ENCODE measurements around the gene BEST1.
"Not testable (repeated sequence)": the region's sequence is repeated elsewhere in the genome, so short reads cannot be mapped to it uniquely, and the experiment has no call there.

BEST1 gene

DNA sequence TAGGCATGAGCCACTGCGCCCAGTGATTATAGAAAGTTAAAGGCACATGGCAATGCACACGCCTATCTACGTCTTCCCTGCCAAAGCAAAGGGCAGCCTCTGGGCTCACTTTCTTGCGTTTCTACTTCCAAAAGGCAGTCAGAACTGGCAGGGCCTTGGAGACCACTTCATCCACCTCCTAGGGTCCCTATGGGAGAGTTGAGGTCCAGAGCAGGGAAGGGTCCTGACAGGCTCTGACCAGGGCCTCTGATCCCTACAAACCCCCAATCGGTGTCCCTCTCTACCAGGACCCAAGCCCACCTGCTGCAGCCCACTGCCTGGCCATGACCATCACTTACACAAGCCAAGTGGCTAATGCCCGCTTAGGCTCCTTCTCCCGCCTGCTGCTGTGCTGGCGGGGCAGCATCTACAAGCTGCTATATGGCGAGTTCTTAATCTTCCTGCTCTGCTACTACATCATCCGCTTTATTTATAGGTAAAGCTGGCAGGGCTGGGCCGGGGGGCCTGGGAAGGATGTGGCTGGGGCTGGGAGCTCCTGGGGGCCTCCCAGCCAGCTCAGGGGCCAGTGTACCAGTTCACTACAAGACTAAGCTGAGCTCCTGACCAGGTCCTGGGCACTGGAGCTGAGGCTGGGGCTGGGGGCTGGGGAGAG lies 1.5 kb downstream of the BEST1 start:
- H3K79me2 ChIP-seq (ENCODE audit: insufficient read depth, low read length): no peaks in the 10 kb centered on the region
- no peak overlapping the region for H3K4me2 ChIP-seq (ENCODE audit: insufficient read depth, low read length)
- H3K4me1 ChIP-seq (ENCODE audit: insufficient read depth, low read length): peaks cover 8% of the 10 kb centered on the region; the same call in 1 of the 2 replicates
- TF ChIP-seq CTCF (IDR thresholded peaks at IDR 0.05; ENCODE audit: borderline replicate concordance, extremely low read depth, low read length, poor library complexity, severe bottlenecking): no peak
- TF ChIP-seq EZH2 (IDR thresholded peaks at IDR 0.05; ENCODE audit: borderline replicate concordance, low read depth, low read length, severe bottlenecking): no peak
- no peaks in the 10 kb centered on the region for H3K36me3 ChIP-seq (ENCODE audit: insufficient read depth, low read length)
- H3K9me3 ChIP-seq (ENCODE audit: insufficient read depth, low read length, severe bottlenecking): no peaks in the 10 kb centered on the region
- no peak overlapping the region for H2AFZ ChIP-seq (ENCODE audit: low read depth, low read length)
- no peaks in the 10 kb centered on the region for H4K20me1 ChIP-seq (ENCODE audit: insufficient read depth, low read length)
- no peaks in the 10 kb centered on the region for H3K27me3 ChIP-seq (ENCODE audit: insufficient read depth, low read length, poor library complexity)
- no peak overlapping the region for H3K9ac ChIP-seq (ENCODE audit: low read depth, low read length)
- H3K4me3 ChIP-seq (ENCODE audit: low read depth in 1 of 2, low read length in 2 of 2): no peak overlapping the region
- DNase-seq (no peak), ATAC-seq (ENCODE audit: insufficient read depth, low read depth) (no peak)
- H3K27ac ChIP-seq (ENCODE audit: low read length): no peak overlapping the region

GRCh38 chr11:61952882-61953281 lies 2.7 kb downstream of the BEST1 start:
- no peak for TF ChIP-seq EZH2 (IDR thresholded peaks at IDR 0.05; ENCODE audit: borderline replicate concordance, low read depth, low read length, severe bottlenecking)
- no peaks in the 10 kb centered on the region for H4K20me1 ChIP-seq (ENCODE audit: insufficient read depth, low read length)
- H2AFZ ChIP-seq (ENCODE audit: low read depth, low read length): no peak overlapping the region
- H3K27me3 ChIP-seq (ENCODE audit: insufficient read depth, low read length, poor library complexity): no peaks in the 10 kb centered on the region
- no peak for ATAC-seq (ENCODE audit: insufficient read depth, low read depth)
- H3K4me2 ChIP-seq (ENCODE audit: insufficient read depth, low read length): no peak overlapping the region
- H3K27ac ChIP-seq (ENCODE audit: low read length): no peak overlapping the region
- H3K4me3 ChIP-seq (ENCODE audit: low read depth in 1 of 2, low read length in 2 of 2): no peak overlapping the region
- no peak overlapping the region for H3K9ac ChIP-seq (ENCODE audit: low read depth, low read length)
- H3K79me2 ChIP-seq (ENCODE audit: insufficient read depth, low read length): no peaks in the 10 kb centered on the region
- DNase-seq: no peak
- peaks cover 8% of the 10 kb centered on the region; the same call in 1 of the 2 replicates for H3K4me1 ChIP-seq (ENCODE audit: insufficient read depth, low read length)
- no peaks in the 10 kb centered on the region for H3K36me3 ChIP-seq (ENCODE audit: insufficient read depth, low read length)
- H3K9me3 ChIP-seq (ENCODE audit: insufficient read depth, low read length, severe bottlenecking): no peaks in the 10 kb centered on the region

DNA sequence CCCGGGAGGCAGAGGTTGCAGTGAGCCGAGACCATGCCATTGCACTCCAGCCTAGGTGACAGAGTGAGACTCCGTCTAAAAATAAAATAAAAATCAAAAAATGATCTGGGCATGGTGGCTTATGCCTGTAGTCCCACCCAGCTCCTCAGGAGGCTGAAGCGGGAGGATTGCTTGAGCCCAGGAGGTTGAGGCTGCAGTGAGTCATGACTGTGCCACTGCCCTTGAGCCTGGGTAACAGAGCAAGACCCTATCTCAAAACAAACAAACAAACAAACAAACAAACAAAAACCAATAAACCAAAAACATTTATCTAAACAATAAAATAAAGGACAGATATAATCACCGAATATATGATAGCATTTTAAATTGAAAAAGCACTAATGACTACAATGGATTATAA lies 3.5 kb downstream of the BEST1 start:
- ATAC-seq (ENCODE audit: insufficient read depth, low read depth); H3K4me1 ChIP-seq (ENCODE audit: insufficient read depth, low read length); H3K27ac ChIP-seq (ENCODE audit: low read length); H3K4me3 ChIP-seq (ENCODE audit: low read depth in 1 of 2, low read length in 2 of 2); H3K36me3 ChIP-seq (ENCODE audit: insufficient read depth, low read length); H3K79me2 ChIP-seq (ENCODE audit: insufficient read depth, low read length); DNase-seq; H3K4me2 ChIP-seq (ENCODE audit: insufficient read depth, low read length); H3K27me3 ChIP-seq (ENCODE audit: insufficient read depth, low read length, poor library complexity); H3K9me3 ChIP-seq (ENCODE audit: insufficient read depth, low read length, severe bottlenecking); H4K20me1 ChIP-seq (ENCODE audit: insufficient read depth, low read length); H2AFZ ChIP-seq (ENCODE audit: low read depth, low read length); H3K9ac ChIP-seq (ENCODE audit: low read depth, low read length): not testable (repeated sequence)

DNA sequence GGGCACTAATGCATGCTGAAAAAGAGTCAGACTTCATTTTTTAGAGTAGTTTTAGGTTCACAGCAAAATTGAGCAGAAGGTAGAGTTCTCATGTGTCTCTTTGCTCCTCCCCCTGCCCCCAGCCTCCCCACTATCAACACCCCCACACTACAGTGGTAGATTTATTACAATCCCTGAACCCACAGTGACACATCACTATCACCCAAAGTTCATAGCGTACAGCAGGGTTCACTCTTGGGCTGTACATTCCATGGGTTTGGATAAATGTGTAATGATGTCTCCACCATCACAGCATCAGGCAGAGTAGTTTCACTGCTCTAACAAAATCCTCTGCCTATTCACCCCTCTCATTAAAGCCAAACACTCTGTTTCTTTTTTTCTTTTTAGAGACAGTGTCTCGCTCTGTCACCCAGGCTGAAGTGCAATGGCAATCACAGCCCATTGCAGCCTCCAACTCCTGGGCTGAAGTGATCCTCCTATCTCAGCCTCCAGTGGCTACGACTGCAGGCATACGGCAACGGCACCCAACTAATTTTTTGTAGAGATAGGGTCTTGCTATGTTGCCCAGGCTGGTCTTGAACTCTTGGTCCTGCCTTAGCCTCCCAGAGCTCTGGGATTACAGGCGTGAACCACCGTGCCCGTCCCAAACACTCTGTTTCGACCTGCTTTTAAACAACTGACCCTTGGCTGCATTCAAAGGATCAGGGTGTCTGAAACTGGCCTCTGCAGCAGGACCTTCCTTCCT lies 4.1 kb downstream of the BEST1 start:
- H3K79me2 ChIP-seq (ENCODE audit: insufficient read depth, low read length): no peaks in the 10 kb centered on the region
- no peak for ATAC-seq (ENCODE audit: insufficient read depth, low read depth)
- no peaks in the 10 kb centered on the region for H3K9me3 ChIP-seq (ENCODE audit: insufficient read depth, low read length, severe bottlenecking)
- TF ChIP-seq CTCF (IDR thresholded peaks at IDR 0.05; ENCODE audit: borderline replicate concordance, extremely low read depth, low read length, poor library complexity, severe bottlenecking) (no peak), EZH2 (IDR thresholded peaks at IDR 0.05; ENCODE audit: borderline replicate concordance, low read depth, low read length, severe bottlenecking) (no peak)
- H3K36me3 ChIP-seq (ENCODE audit: insufficient read depth, low read length): no peaks in the 10 kb centered on the region
- H3K4me2 ChIP-seq (ENCODE audit: insufficient read depth, low read length): no peak overlapping the region
- H3K4me3 ChIP-seq (ENCODE audit: low read depth in 1 of 2, low read length in 2 of 2): no peak overlapping the region
- H3K4me1 ChIP-seq (ENCODE audit: insufficient read depth, low read length): peaks cover 8% of the 10 kb centered on the region; the same call in 1 of the 2 replicates
- no peaks in the 10 kb centered on the region for H4K20me1 ChIP-seq (ENCODE audit: insufficient read depth, low read length)
- DNase-seq: no peak
- no peak overlapping the region for H2AFZ ChIP-seq (ENCODE audit: low read depth, low read length)
- H3K27me3 ChIP-seq (ENCODE audit: insufficient read depth, low read length, poor library complexity): no peaks in the 10 kb centered on the region
- H3K9ac ChIP-seq (ENCODE audit: low read depth, low read length): no peak overlapping the region
- H3K27ac ChIP-seq (ENCODE audit: low read length): no peak overlapping the region

Measured in DND-41 (cell line).